Osteocyte (in vitro differentiated cells): Measurements from ENCODE around the gene PRKCQ. TPM values are rescaled to one million over a fixed set of nuclear protein-coding genes. Genes with fewer than 3 reads are reported as not detected.

Experiments
- DNase-seq: peaks from one replicate; pipeline ENCODE4 v3.0.0; 2021; ENCODE audit warnings: mixed read lengths; ENCODE audit not compliant: unreplicated experiment; ENCODE audit errors: extremely low spot score
- H3K27ac Mint-ChIP-seq: one replicate; pipeline ENCODE4 v1.8.0; 2021; ENCODE audit warnings: mild to moderate bottlenecking, mixed read lengths; ENCODE audit not compliant: unreplicated experiment
- H3K27me3 Mint-ChIP-seq: one replicate; pipeline ENCODE4 v1.8.0; 2021; ENCODE audit warnings: mixed read lengths; ENCODE audit not compliant: unreplicated experiment
- H3K36me3 Mint-ChIP-seq: one replicate; pipeline ENCODE4 v1.8.0; 2021; ENCODE audit warnings: mixed read lengths; ENCODE audit not compliant: unreplicated experiment
- H3K4me1 Mint-ChIP-seq: one replicate; pipeline ENCODE4 v1.8.0; 2021; ENCODE audit warnings: mixed read lengths; ENCODE audit not compliant: unreplicated experiment
- H3K4me3 Mint-ChIP-seq: one replicate; pipeline ENCODE4 v1.8.0; 2021; ENCODE audit warnings: mild to moderate bottlenecking, moderate library complexity, mixed read lengths; ENCODE audit not compliant: unreplicated experiment
- H3K9me3 Mint-ChIP-seq: one replicate; pipeline ENCODE4 v1.8.0; 2021; ENCODE audit warnings: mixed read lengths; ENCODE audit not compliant: unreplicated experiment
- CTCF ChIP-seq: fragments of 200-600 bp; sonication (generic); IDR thresholded peaks from 2 replicates; pipeline ENCODE4 v1.5.0; 2021; ENCODE audit warnings: antibody characterized with exemption, mild to moderate bottlenecking, moderate library complexity
- total RNA-seq: library from RNA; stranded (reverse); gene quantifications from 2 replicates; pipeline ENCODE4 v1.2.1, GENCODE V29; 2021

The PRKCQ gene
- total RNA-seq, 1 donor from 2014 or later, result 0.11 TPM

DNA sequence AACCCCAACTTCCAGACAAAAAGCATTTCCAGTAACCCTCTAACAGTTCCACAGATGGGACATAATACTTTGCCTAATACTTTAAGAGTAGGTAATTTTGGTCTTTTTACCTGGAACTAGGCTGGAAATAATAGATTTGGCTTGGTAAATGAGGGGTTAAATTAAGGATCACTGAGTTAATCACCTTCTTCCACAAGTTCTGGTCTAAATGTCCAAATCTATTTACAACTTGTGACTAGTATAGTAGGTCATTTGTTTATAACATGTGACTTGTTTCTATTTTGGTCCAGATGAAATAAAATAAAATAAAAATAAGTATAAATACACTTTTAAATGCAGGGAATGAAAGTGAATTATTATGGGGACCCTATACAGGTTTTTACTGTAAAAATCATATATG lies 80.1 kb downstream of the PRKCQ start:
- no peaks in the 10 kb centered on the region for H3K4me1 Mint-ChIP-seq
- no peaks in the 10 kb centered on the region for H3K9me3 Mint-ChIP-seq
- DNase-seq, result no peak
- no peak overlapping the region for H3K27ac Mint-ChIP-seq
- H3K27me3 Mint-ChIP-seq, result peaks cover 16% of the 10 kb centered on the region
- no peaks in the 10 kb centered on the region for H3K36me3 Mint-ChIP-seq
- no peak for TF ChIP-seq CTCF
- no peak overlapping the region for H3K4me3 Mint-ChIP-seq

GRCh38 chr10:6498771-6499170 lies 81.3 kb downstream of the PRKCQ start:
- H3K4me3 Mint-ChIP-seq, result no peak overlapping the region
- no peaks in the 10 kb centered on the region for H3K4me1 Mint-ChIP-seq
- H3K27me3 Mint-ChIP-seq, result peaks cover 16% of the 10 kb centered on the region
- DNase-seq, result no peak
- H3K36me3 Mint-ChIP-seq, result no peaks in the 10 kb centered on the region
- TF ChIP-seq CTCF, result no peak
- H3K27ac Mint-ChIP-seq, result no peak overlapping the region
- no peaks in the 10 kb centered on the region for H3K9me3 Mint-ChIP-seq

DNA sequence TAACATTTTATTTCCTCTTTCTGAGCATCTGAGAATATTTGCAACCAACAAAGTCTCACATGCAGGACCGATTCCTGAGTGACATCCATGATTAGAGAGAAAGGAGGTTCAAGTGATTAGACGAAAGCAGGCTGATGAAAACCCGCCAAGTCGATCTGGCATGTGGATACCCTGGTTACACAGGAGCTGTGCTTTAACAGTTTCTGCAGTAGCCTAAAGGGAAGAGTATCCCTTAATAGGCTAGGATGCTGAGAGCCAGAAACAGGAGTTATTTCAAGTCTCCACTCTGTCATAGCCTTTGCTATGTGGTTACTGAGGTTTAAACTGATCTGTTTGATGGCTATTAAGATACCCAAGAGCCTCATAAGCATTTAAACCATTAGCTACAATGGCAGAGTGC lies 82.5 kb downstream of the PRKCQ start:
- Mint-ChIP-seq H3K4me1 (no peaks in the 10 kb centered on the region), H3K4me3 (no peak overlapping the region), H3K36me3 (no peaks in the 10 kb centered on the region), H3K27me3 (peaks cover 9% of the 10 kb centered on the region), H3K27ac (no peak overlapping the region), H3K9me3 (no peaks in the 10 kb centered on the region)
- no peak for TF ChIP-seq CTCF
- no peak for DNase-seq

DNA sequence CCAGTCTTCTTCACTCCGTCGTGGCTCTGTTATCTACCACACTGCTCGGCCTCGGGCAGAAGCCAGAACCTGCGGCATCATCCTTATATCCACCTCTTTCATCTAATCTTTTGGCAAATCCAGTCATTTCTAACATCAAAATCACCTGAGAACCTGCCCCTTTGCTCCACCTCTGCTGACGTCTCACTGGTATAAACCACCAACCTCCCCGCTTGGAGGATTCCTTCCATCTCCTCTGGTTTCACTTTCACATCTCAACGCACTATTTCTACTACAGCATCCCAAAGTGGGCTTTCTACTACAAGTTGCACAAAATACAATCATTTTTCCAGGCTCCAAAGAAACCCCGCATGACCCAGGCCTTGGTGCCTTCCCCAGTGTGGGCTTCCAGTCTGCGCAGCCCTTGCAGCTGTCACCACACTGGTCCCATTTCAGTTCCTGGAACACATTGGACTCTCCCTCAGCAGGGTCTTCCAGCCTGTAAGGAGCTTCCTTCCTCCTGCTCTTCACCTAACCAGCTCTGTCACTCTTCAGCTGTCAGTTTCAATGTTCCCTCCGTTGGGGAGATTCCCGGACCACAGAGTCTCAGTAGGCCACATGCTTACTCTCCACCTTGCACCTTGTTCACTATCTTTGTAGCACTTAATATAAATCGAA lies 85.0 kb downstream of the PRKCQ start:
- Mint-ChIP-seq H3K4me3 (no peak overlapping the region), H3K9me3 (no peaks in the 10 kb centered on the region), H3K27ac (no peak overlapping the region), H3K27me3 (peaks cover 3% of the 10 kb centered on the region), H3K4me1 (no peaks in the 10 kb centered on the region), H3K36me3 (no peaks in the 10 kb centered on the region)
- peak; percentile 69 for DNase-seq
- no peak for TF ChIP-seq CTCF

- Mint-ChIP-seq H3K9me3 (no peaks in the 10 kb centered on the region), H3K4me3 (no peak overlapping the region), H3K27me3 (peaks cover 3% of the 10 kb centered on the region), H3K4me1 (no peaks in the 10 kb centered on the region), H3K36me3 (no peaks in the 10 kb centered on the region), H3K27ac (no peak overlapping the region)
- DNase-seq, result no peak
- TF ChIP-seq CTCF, result no peak
These were observed 85.6 kb downstream of the PRKCQ start for GRCh38 chr10:6494442-6494819.
